HAP-1 (cell line): ENCODE results near the gene KANSL3.

ENCODE experiments used
- DNase-seq, 2 experiments: peaks; one replicate each; pipeline ENCODE4 v3.0.0-alpha.2; 2016 to 2020; ENCODE audit warnings: low spot score in 2 of 2
- H3K27me3 ChIP-seq: fragments of 250-450 bp; sonication (Bioruptor Pico); 2 replicates; pipeline ENCODE4 v1.5.1; 2020; ENCODE audit warnings: low read depth, mild to moderate bottlenecking, moderate library complexity
- H3K36me3 ChIP-seq: fragments of 250-450 bp; sonication (Bioruptor Pico); replicated peaks from 2 replicates; pipeline ENCODE4 v1.5.1; 2020; ENCODE audit warnings: mild to moderate bottlenecking
- H3K4me1 ChIP-seq: fragments of 250-450 bp; sonication (Bioruptor Pico); 2 replicates; pipeline ENCODE4 v1.5.1; 2020; ENCODE audit warnings: mild to moderate bottlenecking
- H3K4me3 ChIP-seq: fragments of 250-450 bp; sonication (Bioruptor Pico); 2 replicates; pipeline ENCODE4 v1.5.1; 2020; ENCODE audit warnings: mild to moderate bottlenecking, moderate library complexity
- H3K9me3 ChIP-seq: fragments of 250-450 bp; sonication (Bioruptor Pico); 2 replicates; pipeline ENCODE4 v1.5.1; 2020; ENCODE audit warnings: mild to moderate bottlenecking, moderate library complexity
- in situ Hi-C: fragments of 300-500 bp; cut with MboI; formaldehyde crosslinking; loops from 3 replicates; pipeline ENCODE4 v1.14.3; 2020; ENCODE audit warnings: low sequenced_read_pairs, inconsistent platforms, mixed read lengths

KANSL3 gene

GRCh38 chr2:96637385-96638143 lies 548 bp downstream of the KANSL3 start:
- Histone ChIP-seq H3K4me1 (peaks cover 17% of the 10 kb centered on the region), H3K27me3 (no peaks in the 10 kb centered on the region), H3K36me3 (peaks cover 16% of the 10 kb centered on the region), H3K4me3 (peak overlapping the region; percentile 73), H3K9me3 (no peaks in the 10 kb centered on the region)
- in situ Hi-C loops = no loop called here
- DNase-seq = peak; percentile 76 to 84

GRCh38 chr2:96636551-96637171 lies 1.5 kb downstream of the KANSL3 start:
- no peaks in the 10 kb centered on the region for H3K9me3 ChIP-seq
- no peaks in the 10 kb centered on the region for H3K27me3 ChIP-seq
- in situ Hi-C loops = no loop called here
- H3K4me1 ChIP-seq = peaks cover 14% of the 10 kb centered on the region
- peak in 1 of 2 experiments; percentile 13 for DNase-seq
- peaks cover 23% of the 10 kb centered on the region for H3K36me3 ChIP-seq
- H3K4me3 ChIP-seq = peak overlapping the region; percentile 73

- in situ Hi-C loops = no loop called here
- Histone ChIP-seq H3K36me3 (peaks cover 41% of the 10 kb centered on the region), H3K4me1 (peaks cover 13% of the 10 kb centered on the region), H3K27me3 (no peaks in the 10 kb centered on the region), H3K9me3 (no peaks in the 10 kb centered on the region), H3K4me3 (no peak overlapping the region)
- no peak for DNase-seq
These were observed 4.5 kb downstream of the KANSL3 start for GRCh38 chr2:96633641-96634040.

- in situ Hi-C loops = no loop called here
- H3K27me3 ChIP-seq = no peaks in the 10 kb centered on the region
- H3K36me3 ChIP-seq = peaks cover 50% of the 10 kb centered on the region
- no peak overlapping the region for H3K4me3 ChIP-seq
- peaks cover 8% of the 10 kb centered on the region for H3K4me1 ChIP-seq
- DNase-seq = no peak
- H3K9me3 ChIP-seq = no peaks in the 10 kb centered on the region
These were observed 6.2 kb downstream of the KANSL3 start for GRCh38 chr2:96631804-96632435.

GRCh38 chr2:96626553-96626942 lies 11.6 kb downstream of the KANSL3 start:
- Histone ChIP-seq H3K9me3 (no peaks in the 10 kb centered on the region), H3K36me3 (peaks cover 30% of the 10 kb centered on the region), H3K4me3 (no peak overlapping the region), H3K27me3 (no peaks in the 10 kb centered on the region), H3K4me1 (peaks cover 14% of the 10 kb centered on the region)
- in situ Hi-C loops = no loop called here
- DNase-seq = no peak

- no peaks in the 10 kb centered on the region for H3K9me3 ChIP-seq
- peaks cover 14% of the 10 kb centered on the region for H3K4me1 ChIP-seq
- DNase-seq = peak; percentile 48 to 50
- no peak overlapping the region for H3K4me3 ChIP-seq
- H3K27me3 ChIP-seq = no peaks in the 10 kb centered on the region
- peaks cover 28% of the 10 kb centered on the region for H3K36me3 ChIP-seq
- in situ Hi-C loops = no loop called here
These were observed 12.2 kb downstream of the KANSL3 start for GRCh38 chr2:96625571-96626552.

- in situ Hi-C loops = no loop called here
- peaks cover 14% of the 10 kb centered on the region for H3K4me1 ChIP-seq
- no peak overlapping the region for H3K4me3 ChIP-seq
- DNase-seq = no peak
- peaks cover 29% of the 10 kb centered on the region for H3K36me3 ChIP-seq
- no peaks in the 10 kb centered on the region for H3K9me3 ChIP-seq
- H3K27me3 ChIP-seq = no peaks in the 10 kb centered on the region
These were observed 15.0 kb downstream of the KANSL3 start for GRCh38 chr2:96623116-96623515.

GRCh38 chr2:96622544-96622943 lies 15.6 kb downstream of the KANSL3 start:
- in situ Hi-C loops = no loop called here
- peaks cover 23% of the 10 kb centered on the region for H3K36me3 ChIP-seq
- no peak for DNase-seq
- no peaks in the 10 kb centered on the region for H3K9me3 ChIP-seq
- H3K27me3 ChIP-seq = no peaks in the 10 kb centered on the region
- H3K4me1 ChIP-seq = peaks cover 14% of the 10 kb centered on the region
- H3K4me3 ChIP-seq = no peak overlapping the region

GRCh38 chr2:96618596-96619283 lies 19.4 kb downstream of the KANSL3 start:
- H3K27me3 ChIP-seq = no peaks in the 10 kb centered on the region
- H3K4me3 ChIP-seq = no peak overlapping the region
- no peaks in the 10 kb centered on the region for H3K4me1 ChIP-seq
- in situ Hi-C loops = no loop called here
- DNase-seq = no peak
- H3K36me3 ChIP-seq = peaks cover 31% of the 10 kb centered on the region
- no peaks in the 10 kb centered on the region for H3K9me3 ChIP-seq

- peaks cover 49% of the 10 kb centered on the region for H3K36me3 ChIP-seq
- no peak overlapping the region for H3K4me3 ChIP-seq
- in situ Hi-C loops = no loop called here
These were observed 21.1 kb downstream of the KANSL3 start for GRCh38 chr2:96617012-96617411.

GRCh38 chr2:96616535-96616934 lies 21.6 kb downstream of the KANSL3 start:
- Histone ChIP-seq H3K27me3 (no peaks in the 10 kb centered on the region), H3K9me3 (no peaks in the 10 kb centered on the region), H3K36me3 (peaks cover 51% of the 10 kb centered on the region), H3K4me1 (no peaks in the 10 kb centered on the region), H3K4me3 (no peak overlapping the region)
- no peak for DNase-seq
- in situ Hi-C loops = no loop called here

More at GRCh38 chr2:96617012-96617411, 21.1 kb downstream of the KANSL3 start:
- no peaks in the 10 kb centered on the region for H3K4me1 ChIP-seq
- H3K27me3 ChIP-seq = no peaks in the 10 kb centered on the region
- DNase-seq = no peak
- H3K9me3 ChIP-seq = no peaks in the 10 kb centered on the region

GRCh38 chr2:96616128-96616527 lies 22.0 kb downstream of the KANSL3 start:
- peaks cover 55% of the 10 kb centered on the region for H3K36me3 ChIP-seq
- in situ Hi-C loops = no loop called here
- no peaks in the 10 kb centered on the region for H3K9me3 ChIP-seq
- no peaks in the 10 kb centered on the region for H3K4me1 ChIP-seq
- no peak overlapping the region for H3K4me3 ChIP-seq
- no peaks in the 10 kb centered on the region for H3K27me3 ChIP-seq
- no peak for DNase-seq
